Measurements from ENCODE around the gene ALX4.

The ALX4 gene

DNA sequence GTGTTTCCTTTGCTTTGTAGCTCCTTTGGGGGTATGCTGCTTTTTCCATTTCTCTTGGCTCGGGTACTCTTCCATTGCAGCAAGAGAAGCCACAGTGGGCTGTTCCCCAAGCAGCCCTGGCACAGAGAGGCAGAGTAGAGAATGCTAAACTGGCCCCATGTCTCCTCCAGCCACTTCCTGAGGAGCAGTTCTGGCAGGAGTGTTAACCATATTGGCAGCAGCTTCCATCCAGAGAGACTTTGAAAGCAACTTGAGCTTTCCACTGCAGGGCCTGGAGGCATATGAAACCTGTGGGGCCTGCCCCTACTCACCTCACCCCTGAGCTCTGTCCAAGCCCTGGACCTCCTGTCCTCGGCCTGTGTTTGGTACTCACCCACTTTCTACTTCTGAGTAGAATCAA is 61.8 kb downstream of the ALX4 start:
- TF ChIP-seq, protein P1, sequence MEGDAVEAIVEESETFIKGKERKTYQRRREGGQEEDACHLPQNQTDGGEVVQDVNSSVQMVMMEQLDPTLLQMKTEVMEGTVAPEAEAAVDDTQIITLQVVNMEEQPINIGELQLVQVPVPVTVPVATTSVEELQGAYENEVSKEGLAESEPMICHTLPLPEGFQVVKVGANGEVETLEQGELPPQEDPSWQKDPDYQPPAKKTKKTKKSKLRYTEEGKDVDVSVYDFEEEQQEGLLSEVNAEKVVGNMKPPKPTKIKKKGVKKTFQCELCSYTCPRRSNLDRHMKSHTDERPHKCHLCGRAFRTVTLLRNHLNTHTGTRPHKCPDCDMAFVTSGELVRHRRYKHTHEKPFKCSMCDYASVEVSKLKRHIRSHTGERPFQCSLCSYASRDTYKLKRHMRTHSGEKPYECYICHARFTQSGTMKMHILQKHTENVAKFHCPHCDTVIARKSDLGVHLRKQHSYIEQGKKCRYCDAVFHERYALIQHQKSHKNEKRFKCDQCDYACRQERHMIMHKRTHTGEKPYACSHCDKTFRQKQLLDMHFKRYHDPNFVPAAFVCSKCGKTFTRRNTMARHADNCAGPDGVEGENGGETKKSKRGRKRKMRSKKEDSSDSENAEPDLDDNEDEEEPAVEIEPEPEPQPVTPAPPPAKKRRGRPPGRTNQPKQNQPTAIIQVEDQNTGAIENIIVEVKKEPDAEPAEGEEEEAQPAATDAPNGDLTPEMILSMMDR (IDR thresholded peaks at IDR 0.05) = no peak
- peaks cover 7% of the 10 kb centered on the region for H3K36me3 ChIP-seq
- no peak overlapping the region for H3K4me3 ChIP-seq (ENCODE audit: low read depth in 1 of 2, low read length in 1 of 2)
- no peak overlapping the region for H3K27ac ChIP-seq
- H3K27me3 ChIP-seq = no peaks in the 10 kb centered on the region
- no peaks in the 10 kb centered on the region for H3K9me3 ChIP-seq
- no peaks in the 10 kb centered on the region for H3K4me1 ChIP-seq (ENCODE audit: control insufficient read depth in 1 of 2, insufficient read depth in 1 of 2, low read depth in 1 of 2, low read length in 1 of 2)

DNA sequence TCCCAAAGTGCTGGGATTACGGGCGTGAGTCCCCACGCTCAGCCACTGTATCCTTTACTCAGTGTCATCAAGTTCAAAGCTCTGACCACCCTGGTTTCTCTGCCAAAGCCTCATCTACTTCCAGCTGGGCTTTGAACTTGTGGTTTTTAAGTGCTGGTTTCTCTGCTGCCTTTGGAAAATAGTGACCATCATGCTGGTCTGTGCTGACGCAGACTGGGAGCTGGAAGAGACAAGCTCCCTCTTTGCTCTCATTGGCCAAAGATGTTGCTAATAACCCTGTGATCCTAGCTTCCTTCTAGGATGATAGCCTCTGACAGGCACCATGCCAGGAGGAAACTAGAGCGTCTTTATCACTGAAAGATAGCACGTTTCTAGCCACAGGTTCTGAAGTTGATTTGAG is 62.4 kb downstream of the ALX4 start:
- TF ChIP-seq, protein P1 (IDR thresholded peaks at IDR 0.05) = no peak
- no peaks in the 10 kb centered on the region for H3K9me3 ChIP-seq
- H3K4me3 ChIP-seq (ENCODE audit: low read depth in 1 of 2, low read length in 1 of 2) = no peak overlapping the region
- peaks cover 7% of the 10 kb centered on the region for H3K36me3 ChIP-seq
- H3K27ac ChIP-seq = no peak overlapping the region
- H3K27me3 ChIP-seq = no peaks in the 10 kb centered on the region
- H3K4me1 ChIP-seq (ENCODE audit: control insufficient read depth in 1 of 2, insufficient read depth in 1 of 2, low read depth in 1 of 2, low read length in 1 of 2) = no peaks in the 10 kb centered on the region

DNA sequence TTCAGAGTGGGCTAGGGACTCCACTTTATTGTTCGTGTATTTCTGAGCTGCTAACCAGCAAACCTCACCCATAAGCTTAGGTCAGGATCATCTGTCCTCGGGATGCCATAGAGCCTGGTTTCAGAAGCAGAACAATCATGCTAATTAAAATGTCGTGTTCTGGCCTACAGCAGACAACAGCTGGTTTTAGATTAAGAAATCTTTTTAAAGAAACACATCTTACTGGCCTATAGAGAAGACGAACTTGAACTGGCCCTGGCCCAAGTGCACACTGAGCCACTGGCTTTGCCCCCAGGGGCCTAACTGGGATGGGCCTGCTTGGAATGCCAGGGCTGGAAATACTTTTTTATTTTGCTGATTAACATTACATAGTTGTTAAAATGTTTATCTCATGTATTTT is 63.2 kb downstream of the ALX4 start:
- H3K27me3 ChIP-seq = no peaks in the 10 kb centered on the region
- no peak overlapping the region for H3K27ac ChIP-seq
- no peak overlapping the region for H3K4me3 ChIP-seq (ENCODE audit: low read depth in 1 of 2, low read length in 1 of 2)
- TF ChIP-seq, protein P1 (IDR thresholded peaks at IDR 0.05) = no peak
- H3K36me3 ChIP-seq = peaks cover 7% of the 10 kb centered on the region
- H3K9me3 ChIP-seq = no peaks in the 10 kb centered on the region
- no peaks in the 10 kb centered on the region for H3K4me1 ChIP-seq (ENCODE audit: control insufficient read depth in 1 of 2, insufficient read depth in 1 of 2, low read depth in 1 of 2, low read length in 1 of 2)

DNA sequence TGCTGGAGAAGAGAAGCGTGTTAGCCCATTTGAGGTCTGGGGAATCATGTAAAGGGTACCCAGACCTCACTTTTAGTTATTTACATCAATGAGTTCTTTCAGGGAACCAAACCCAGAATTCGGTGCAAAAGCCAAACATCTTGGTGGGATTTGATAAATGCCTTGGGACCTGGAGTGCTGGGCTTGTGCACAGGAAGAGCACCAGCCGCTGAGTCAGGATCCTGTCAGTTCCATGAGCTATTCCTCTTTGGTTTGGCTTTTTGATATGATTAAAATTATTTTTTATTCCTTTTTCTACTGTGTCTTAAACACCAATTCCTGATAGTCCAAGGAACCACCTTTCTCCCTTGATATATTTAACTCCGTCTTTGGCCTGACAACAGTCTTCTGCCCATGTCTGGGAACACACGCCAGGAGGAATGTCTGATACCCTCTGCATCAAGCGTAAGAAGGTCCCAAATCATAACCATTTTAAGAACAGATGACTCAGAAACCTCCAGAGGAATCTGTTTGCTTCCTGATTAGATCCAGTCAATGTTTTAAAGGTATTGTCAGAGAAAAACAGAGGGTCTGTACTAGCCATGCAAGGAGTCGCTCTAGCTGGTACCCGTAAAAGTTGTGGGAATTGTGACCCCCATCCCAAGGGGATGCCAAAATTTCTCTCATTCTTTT is 65.2 kb downstream of the ALX4 start:
- Histone ChIP-seq H3K27ac (no peak overlapping the region), H3K9me3 (no peaks in the 10 kb centered on the region), H3K4me1 (ENCODE audit: control insufficient read depth in 1 of 2, insufficient read depth in 1 of 2, low read depth in 1 of 2, low read length in 1 of 2) (no peaks in the 10 kb centered on the region), H3K36me3 (peaks cover 7% of the 10 kb centered on the region), H3K27me3 (no peaks in the 10 kb centered on the region), H3K4me3 (ENCODE audit: low read depth in 1 of 2, low read length in 1 of 2) (no peak overlapping the region)
- TF ChIP-seq, protein P1 (IDR thresholded peaks at IDR 0.05) = no peak

DNA sequence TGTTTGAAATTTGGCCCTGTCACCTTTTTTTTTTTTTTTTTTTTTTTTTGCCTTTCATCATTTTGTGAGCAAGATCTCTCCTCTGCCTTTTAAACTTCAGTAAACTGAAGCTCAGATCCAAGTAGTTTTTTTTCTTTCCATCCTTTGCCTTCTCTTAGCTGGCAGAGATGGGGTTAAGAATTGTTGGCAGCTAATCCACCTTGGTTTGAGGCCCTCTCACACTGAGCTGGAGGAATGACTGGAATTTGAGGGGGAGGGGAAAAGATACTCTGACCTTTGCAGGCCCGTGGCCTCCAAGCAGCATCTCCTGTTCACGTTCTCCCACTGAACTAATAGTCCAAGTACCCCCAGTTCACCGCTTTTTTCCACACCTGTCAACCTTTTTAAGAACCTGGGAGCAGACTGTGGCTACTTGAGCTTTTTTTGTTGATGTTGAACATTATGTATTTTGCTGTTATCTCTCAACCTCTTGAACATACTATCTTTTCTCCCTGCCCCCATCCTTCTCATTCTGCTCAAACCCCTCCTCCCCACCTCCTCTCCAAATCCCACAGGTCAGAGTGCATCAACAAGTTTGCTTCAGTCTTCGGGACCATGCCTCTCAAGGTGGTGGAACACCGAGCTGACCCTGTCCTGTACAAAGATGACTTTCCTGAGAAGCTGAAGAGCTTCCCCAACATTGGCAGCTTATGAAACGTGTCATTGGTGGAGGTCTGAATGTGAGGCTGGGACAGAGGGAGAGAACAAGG is 66.2 kb downstream of the ALX4 start:
- Histone ChIP-seq H3K4me1 (ENCODE audit: control insufficient read depth in 1 of 2, insufficient read depth in 1 of 2, low read depth in 1 of 2, low read length in 1 of 2) (no peaks in the 10 kb centered on the region), H3K27ac (no peak overlapping the region), H3K4me3 (ENCODE audit: low read depth in 1 of 2, low read length in 1 of 2) (no peak overlapping the region), H3K9me3 (no peaks in the 10 kb centered on the region), H3K36me3 (peaks cover 7% of the 10 kb centered on the region), H3K27me3 (no peaks in the 10 kb centered on the region)
- TF ChIP-seq, protein P1 (IDR thresholded peaks at IDR 0.05) = no peak
